OCI-LY1 (cell line): ENCODE data around the gene PKNOX2.

Source experiments
- EZH2 ChIP-seq: fragments of 200-600 bp; sonication (generic), shearing (Covaris generic); IDR thresholded peaks from 2 replicates; pipeline ENCODE4 v1.8.0; 2017; ENCODE audit warnings: borderline replicate concordance, mixed run types, mild to moderate bottlenecking, antibody characterized with exemption, low read length, moderate library complexity, mixed read lengths
- TF ChIP-seq, protein P1 (sequence below): fragments of 200-600 bp; sonication (generic), shearing (Covaris generic); IDR thresholded peaks from 2 replicates; pipeline ENCODE4 v1.5.1; 2017; ENCODE audit warnings: mild to moderate bottlenecking, antibody characterized with exemption, low read length, moderate library complexity, mixed read lengths

DNA sequence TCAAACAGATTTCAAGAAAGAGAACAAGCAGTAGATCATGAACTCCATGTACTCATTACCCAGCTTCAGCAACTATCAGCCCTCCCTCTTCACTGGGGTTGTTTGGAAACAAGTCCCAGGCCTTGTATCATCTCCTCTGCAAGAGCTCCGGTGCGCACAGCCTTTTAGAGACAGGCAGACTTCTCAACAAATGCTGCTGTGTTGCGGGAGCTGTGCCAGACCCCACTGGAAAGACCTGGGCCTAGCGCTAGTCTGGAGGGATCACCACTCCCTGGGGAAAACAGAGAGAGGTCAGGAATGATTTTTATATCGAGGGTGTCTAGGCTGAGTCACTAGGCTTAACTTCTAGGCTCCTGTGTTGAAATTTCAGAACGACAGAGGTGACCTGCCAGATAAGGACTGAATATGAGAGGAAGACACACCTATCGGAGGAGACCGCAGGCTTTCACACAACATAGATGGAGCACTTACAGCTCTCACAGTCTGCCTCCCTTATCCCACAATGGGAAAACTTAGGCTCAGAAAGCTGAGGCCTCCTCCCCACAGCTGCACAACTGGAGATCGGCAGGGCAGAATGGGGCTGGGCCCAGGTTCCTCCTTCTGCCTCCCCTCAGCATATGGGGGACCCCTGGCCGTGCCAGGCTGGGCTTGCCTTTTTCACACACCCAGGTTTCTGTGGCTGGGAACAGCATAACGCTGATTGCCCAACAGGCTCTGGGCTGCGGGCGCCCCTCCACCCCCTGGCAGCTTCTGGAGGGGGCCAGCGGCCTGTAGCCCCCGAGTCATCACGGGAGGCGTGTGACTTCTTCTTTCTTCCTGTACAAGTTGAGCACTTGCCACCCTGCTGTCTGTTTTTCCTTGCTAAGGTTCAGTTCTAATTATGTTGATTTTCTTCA is 86.0 kb downstream of the PKNOX2 start:
- TF ChIP-seq EZH2, result no peak
- TF ChIP-seq, protein P1, sequence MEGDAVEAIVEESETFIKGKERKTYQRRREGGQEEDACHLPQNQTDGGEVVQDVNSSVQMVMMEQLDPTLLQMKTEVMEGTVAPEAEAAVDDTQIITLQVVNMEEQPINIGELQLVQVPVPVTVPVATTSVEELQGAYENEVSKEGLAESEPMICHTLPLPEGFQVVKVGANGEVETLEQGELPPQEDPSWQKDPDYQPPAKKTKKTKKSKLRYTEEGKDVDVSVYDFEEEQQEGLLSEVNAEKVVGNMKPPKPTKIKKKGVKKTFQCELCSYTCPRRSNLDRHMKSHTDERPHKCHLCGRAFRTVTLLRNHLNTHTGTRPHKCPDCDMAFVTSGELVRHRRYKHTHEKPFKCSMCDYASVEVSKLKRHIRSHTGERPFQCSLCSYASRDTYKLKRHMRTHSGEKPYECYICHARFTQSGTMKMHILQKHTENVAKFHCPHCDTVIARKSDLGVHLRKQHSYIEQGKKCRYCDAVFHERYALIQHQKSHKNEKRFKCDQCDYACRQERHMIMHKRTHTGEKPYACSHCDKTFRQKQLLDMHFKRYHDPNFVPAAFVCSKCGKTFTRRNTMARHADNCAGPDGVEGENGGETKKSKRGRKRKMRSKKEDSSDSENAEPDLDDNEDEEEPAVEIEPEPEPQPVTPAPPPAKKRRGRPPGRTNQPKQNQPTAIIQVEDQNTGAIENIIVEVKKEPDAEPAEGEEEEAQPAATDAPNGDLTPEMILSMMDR, result no peak
